Breast epithelium (tissue), 3 donors: ENCODE data around the gene ERC1.

Experiments used
- CTCF ChIP-seq, 3 donors: fragments of 450-650 bp; IDR thresholded peaks; one replicate each; pipeline ENCODE4 v1.5.1; 2016 to 2017; ENCODE audit warnings: antibody characterized with exemption in 3 of 3, mild to moderate bottlenecking in 3 of 3, moderate library complexity in 3 of 3
- POLR2A ChIP-seq: fragments of 450-650 bp; IDR thresholded peaks from one replicate; pipeline ENCODE4 v1.6.1; 2016; ENCODE audit warnings: antibody characterized with exemption, mild to moderate bottlenecking, moderate library complexity

GRCh38 chr12:979349-979748 is 11.7 kb upstream of the ERC1 start:
- no peak for TF ChIP-seq POLR2A
- TF ChIP-seq CTCF (IDR thresholded peaks at IDR 0.05), result no peak
